Left ventricle myocardium inferior (tissue), 1 donor: Measurements from ENCODE around the gene COL23A1. TPM values are rescaled to one million over a fixed set of nuclear protein-coding genes. Genes with fewer than 3 reads are reported as not detected.

ENCODE experiments used
- DNase-seq: peaks from one replicate; pipeline ENCODE4 v3.0.0-alpha.2; 2020
- H3K27ac ChIP-seq: fragments of 200-600 bp; replicated peaks from 2 replicates; pipeline ENCODE4 v1.8.0; 2021
- H3K27me3 ChIP-seq: fragments of 200-600 bp; 2 replicates; pipeline ENCODE4 v1.8.0; 2021; ENCODE audit warnings: low read depth
- H3K36me3 ChIP-seq: fragments of 200-600 bp; 2 replicates; pipeline ENCODE4 v1.8.0; 2021
- H3K4me1 ChIP-seq: fragments of 200-600 bp; 2 replicates; pipeline ENCODE4 v1.8.0; 2021
- H3K4me3 ChIP-seq: fragments of 200-600 bp; 2 replicates; pipeline ENCODE4 v1.8.0; 2021; ENCODE audit warnings: mild to moderate bottlenecking, moderate library complexity
- H3K9me3 ChIP-seq: fragments of 200-600 bp; replicated peaks from 2 replicates; pipeline ENCODE4 v1.8.0; 2021
- intact Hi-C: fragments of 100-400 bp; cut with micrococcal nuclease; formaldehyde crosslinking; loops from one replicate; pipeline ENCODE4 v1.11.0; 2022
- total RNA-seq: library from RNA; stranded (reverse); fragmentation: NEBNext Ultra II Directional; extraction: Animal tissue kit (Norgen Biotek cat#: 25700); gene quantifications from one replicate; pipeline ENCODE4 v1.2.1, GENCODE V29; 2021
- TF ChIP-seq, protein P1 (sequence below): fragments of 200-600 bp; IDR thresholded peaks from 2 replicates; pipeline ENCODE4 v1.8.0; 2021; ENCODE audit warnings: antibody characterized with exemption, mild to moderate bottlenecking, borderline replicate concordance
- donor health status: DM: no; HTN: yes; CAD: no; lungs with severe emphysema.

COL23A1 gene
- total RNA-seq, 1 donor from 2014 or later: 27.4 TPM

GRCh38 chr5:178277866-178278265, 312.3 kb downstream of the COL23A1 start:
- no peak for DNase-seq
- Histone ChIP-seq H3K4me3 (no peak overlapping the region), H3K9me3 (peaks cover 8% of the 10 kb centered on the region), H3K4me1 (peaks cover 8% of the 10 kb centered on the region), H3K27ac (no peak overlapping the region), H3K36me3 (no peaks in the 10 kb centered on the region), H3K27me3 (peaks cover 24% of the 10 kb centered on the region)
- intact Hi-C loops: no loop called here
- TF ChIP-seq, protein P1, sequence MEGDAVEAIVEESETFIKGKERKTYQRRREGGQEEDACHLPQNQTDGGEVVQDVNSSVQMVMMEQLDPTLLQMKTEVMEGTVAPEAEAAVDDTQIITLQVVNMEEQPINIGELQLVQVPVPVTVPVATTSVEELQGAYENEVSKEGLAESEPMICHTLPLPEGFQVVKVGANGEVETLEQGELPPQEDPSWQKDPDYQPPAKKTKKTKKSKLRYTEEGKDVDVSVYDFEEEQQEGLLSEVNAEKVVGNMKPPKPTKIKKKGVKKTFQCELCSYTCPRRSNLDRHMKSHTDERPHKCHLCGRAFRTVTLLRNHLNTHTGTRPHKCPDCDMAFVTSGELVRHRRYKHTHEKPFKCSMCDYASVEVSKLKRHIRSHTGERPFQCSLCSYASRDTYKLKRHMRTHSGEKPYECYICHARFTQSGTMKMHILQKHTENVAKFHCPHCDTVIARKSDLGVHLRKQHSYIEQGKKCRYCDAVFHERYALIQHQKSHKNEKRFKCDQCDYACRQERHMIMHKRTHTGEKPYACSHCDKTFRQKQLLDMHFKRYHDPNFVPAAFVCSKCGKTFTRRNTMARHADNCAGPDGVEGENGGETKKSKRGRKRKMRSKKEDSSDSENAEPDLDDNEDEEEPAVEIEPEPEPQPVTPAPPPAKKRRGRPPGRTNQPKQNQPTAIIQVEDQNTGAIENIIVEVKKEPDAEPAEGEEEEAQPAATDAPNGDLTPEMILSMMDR: no peak

DNA sequence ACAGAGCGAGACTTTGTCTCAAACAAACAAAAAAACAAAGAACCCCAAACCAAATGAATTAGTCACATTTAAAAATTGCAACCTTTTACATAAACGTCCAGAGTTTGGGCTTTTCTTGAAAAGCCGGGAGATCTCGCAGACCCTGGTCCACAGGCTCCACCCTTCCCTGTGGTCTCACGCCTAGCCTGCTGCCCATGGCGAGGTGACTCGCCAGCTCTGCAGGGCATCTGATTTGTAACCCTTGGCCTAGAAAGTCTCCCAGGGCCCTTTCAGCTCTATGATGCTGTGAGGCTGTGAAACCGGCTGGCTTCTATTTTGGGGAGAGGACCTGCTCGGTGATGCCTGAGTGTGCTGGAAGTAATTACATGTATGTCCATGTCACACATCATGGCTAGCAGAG, 312.8 kb downstream of the COL23A1 start:
- intact Hi-C loops: no loop called here
- TF ChIP-seq, protein P1: no peak
- Histone ChIP-seq H3K9me3 (peaks cover 8% of the 10 kb centered on the region), H3K27me3 (peaks cover 24% of the 10 kb centered on the region), H3K27ac (no peak overlapping the region), H3K4me3 (no peak overlapping the region), H3K4me1 (peaks cover 8% of the 10 kb centered on the region), H3K36me3 (no peaks in the 10 kb centered on the region)
- DNase-seq: no peak

DNA sequence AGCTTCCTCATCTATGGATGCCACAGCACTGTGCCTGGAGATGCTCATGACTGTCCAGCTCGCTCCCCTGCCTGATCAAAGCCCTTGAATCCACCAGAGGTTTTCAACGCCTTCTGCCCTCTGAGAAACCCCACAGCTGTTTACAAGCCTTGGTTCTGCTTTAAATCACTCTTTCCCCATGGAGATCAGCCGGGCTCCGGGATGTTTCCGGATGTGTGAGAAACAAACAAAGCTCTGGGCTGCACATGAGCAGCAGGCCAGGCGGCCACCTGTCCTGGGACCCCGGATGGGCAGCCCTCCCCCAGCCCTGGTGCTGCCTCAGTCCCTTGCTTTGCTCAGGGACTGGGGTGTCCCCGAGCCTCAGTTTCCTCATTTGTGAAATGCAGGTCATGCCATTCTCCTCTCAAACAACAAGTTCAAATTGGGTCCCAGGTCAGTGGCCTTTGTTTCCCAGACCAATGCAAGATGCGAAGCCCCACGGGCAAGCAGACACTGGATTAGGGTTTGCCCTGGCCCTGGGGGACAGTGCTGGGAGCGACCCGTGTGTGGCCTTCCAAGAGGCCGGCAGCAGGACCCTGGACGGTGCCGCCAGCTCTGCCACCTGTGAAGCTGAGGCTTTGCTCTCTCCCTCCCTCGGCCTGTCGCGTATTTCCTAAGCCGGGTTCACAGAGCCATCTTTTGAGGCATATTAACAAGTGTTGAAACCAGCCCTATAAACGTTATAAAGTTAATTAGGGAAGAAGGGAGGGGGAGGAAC, 315.2 kb downstream of the COL23A1 start:
- no peak for DNase-seq
- no peaks in the 10 kb centered on the region for H3K36me3 ChIP-seq
- H3K4me3 ChIP-seq: no peak overlapping the region
- peaks cover 4% of the 10 kb centered on the region for H3K4me1 ChIP-seq
- H3K27ac ChIP-seq: no peak overlapping the region
- peaks cover 24% of the 10 kb centered on the region for H3K27me3 ChIP-seq
- peaks cover 8% of the 10 kb centered on the region for H3K9me3 ChIP-seq
- TF ChIP-seq, protein P1: no peak
- intact Hi-C loops: no loop called here

DNA sequence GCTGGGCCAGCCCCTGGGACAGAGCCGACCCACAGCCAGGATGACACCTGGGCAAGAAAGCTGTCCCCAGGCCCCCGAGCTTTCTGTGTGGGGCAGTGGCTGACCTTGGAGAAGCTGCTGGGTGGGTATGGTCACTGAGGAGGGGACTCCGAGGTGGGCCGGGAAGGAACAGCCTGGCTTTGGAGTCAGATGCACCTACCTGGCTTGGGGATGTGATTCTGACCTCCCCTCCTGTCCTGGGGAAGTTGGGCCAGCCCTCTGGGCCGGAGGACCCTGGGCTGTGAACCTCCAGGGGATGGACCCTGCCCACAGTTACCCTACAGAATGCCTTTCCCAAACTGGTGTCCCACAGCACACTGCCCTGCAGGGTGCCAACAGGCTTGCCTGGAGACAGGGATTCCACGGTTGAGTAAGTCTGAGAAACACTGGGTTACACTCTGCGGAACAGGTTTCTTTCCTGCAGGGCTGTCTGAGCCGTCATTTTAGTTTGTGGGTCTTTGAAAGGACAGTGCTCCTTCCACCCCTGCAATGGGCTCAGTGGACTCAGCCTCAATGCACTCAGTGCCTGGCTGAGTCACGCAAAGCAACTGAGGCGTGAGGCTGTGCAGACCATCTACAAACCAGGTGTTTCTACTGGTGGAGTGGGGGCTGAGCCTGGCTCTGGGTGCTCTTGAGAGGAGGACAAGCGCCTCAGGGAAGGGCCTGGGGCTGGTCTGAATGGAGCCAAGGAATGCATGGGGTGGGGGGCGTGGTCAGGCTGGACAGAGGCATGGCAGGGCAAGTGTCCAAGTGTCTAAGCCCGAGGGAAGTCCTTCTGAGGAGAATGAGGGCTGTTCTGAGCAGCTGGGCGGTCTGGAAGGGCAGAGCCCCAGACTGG, 316.3 kb downstream of the COL23A1 start:
- Histone ChIP-seq H3K9me3 (peaks cover 8% of the 10 kb centered on the region), H3K27ac (no peak overlapping the region), H3K27me3 (peaks cover 23% of the 10 kb centered on the region), H3K4me1 (no peaks in the 10 kb centered on the region), H3K36me3 (no peaks in the 10 kb centered on the region), H3K4me3 (no peak overlapping the region)
- TF ChIP-seq, protein P1: no peak
- intact Hi-C loops: no loop called here
- no peak for DNase-seq

GRCh38 chr5:178273041-178273440, 317.2 kb downstream of the COL23A1 start:
- Histone ChIP-seq H3K27ac (no peak overlapping the region), H3K36me3 (no peaks in the 10 kb centered on the region), H3K9me3 (peaks cover 8% of the 10 kb centered on the region), H3K4me3 (no peak overlapping the region), H3K4me1 (no peaks in the 10 kb centered on the region), H3K27me3 (peaks cover 14% of the 10 kb centered on the region)
- TF ChIP-seq, protein P1: no peak
- intact Hi-C loops: no loop called here
- DNase-seq: no peak
